ENCODE data around the gene PUS10.

DNA sequence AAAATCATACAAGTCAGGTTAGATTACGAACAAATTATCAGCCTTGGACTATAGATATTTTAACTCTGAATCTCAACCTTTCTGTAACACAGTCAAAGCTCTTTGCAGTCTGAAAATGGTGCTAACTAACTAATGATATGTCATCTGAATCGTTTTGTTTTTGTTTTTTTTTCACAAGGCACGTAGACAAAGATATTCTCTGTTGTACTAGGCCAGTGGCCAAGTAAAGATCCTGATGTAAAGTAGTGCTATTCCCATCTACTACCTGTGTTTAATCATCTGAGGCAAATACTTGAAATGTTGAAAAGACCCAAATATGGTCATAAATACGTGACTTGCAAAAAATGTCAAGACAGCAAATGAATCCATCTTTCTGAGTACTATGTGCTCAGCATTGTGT, 71.0 kb downstream of the PUS10 start:
- no peak for TF ChIP-seq POLR2A (IDR thresholded peaks at IDR 0.05)
- TF ChIP-seq, protein P1, sequence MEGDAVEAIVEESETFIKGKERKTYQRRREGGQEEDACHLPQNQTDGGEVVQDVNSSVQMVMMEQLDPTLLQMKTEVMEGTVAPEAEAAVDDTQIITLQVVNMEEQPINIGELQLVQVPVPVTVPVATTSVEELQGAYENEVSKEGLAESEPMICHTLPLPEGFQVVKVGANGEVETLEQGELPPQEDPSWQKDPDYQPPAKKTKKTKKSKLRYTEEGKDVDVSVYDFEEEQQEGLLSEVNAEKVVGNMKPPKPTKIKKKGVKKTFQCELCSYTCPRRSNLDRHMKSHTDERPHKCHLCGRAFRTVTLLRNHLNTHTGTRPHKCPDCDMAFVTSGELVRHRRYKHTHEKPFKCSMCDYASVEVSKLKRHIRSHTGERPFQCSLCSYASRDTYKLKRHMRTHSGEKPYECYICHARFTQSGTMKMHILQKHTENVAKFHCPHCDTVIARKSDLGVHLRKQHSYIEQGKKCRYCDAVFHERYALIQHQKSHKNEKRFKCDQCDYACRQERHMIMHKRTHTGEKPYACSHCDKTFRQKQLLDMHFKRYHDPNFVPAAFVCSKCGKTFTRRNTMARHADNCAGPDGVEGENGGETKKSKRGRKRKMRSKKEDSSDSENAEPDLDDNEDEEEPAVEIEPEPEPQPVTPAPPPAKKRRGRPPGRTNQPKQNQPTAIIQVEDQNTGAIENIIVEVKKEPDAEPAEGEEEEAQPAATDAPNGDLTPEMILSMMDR (IDR thresholded peaks at IDR 0.05) = no peak

All from body of pancreas (tissue), 4 donors.